ENCODE measurements around the gene ARL15.
"Not testable (repeated sequence)": the region's sequence is repeated elsewhere in the genome, so short reads cannot be mapped to it uniquely, and the experiment has no call there.

Gene ARL15

DNA sequence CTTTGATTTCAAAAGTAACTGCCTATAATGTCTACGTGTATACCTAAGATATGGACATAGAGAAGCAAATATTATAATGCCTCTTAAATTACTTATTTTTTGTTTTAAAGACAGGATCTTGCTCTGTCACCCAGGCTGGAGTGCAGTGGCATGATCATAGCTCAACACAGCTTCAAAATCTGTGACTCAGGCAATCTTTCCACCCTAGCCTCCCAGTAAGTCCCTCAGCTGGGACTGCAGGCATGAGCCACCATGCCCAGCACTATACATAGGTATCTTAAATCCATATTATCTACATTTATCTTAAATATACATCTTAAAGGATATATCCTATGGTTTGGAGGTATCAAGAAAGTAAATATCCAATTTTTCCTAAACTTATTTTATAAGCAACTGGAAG is 261.2 kb downstream of the ARL15 start:
- H3K36me3 ChIP-seq (ENCODE audit: control insufficient read depth in 1 of 2, insufficient read depth in 2 of 2, low read length in 2 of 2), result no peaks in the 10 kb centered on the region
- H3K9me3 ChIP-seq (ENCODE audit: control insufficient read depth in 1 of 2, low read length in 2 of 2), result no peaks in the 10 kb centered on the region
- H3K27me3 ChIP-seq (ENCODE audit: low read depth, low read length), result no peaks in the 10 kb centered on the region
- no peak overlapping the region for H3K4me3 ChIP-seq (ENCODE audit: low read depth in 1 of 2, low read length in 2 of 2)
- no peaks in the 10 kb centered on the region for H3K4me1 ChIP-seq (ENCODE audit: control insufficient read depth in 1 of 2, insufficient read depth in 2 of 2, low read length in 2 of 2)
- H3K27ac ChIP-seq (ENCODE audit: low read length), result no peak overlapping the region

DNA sequence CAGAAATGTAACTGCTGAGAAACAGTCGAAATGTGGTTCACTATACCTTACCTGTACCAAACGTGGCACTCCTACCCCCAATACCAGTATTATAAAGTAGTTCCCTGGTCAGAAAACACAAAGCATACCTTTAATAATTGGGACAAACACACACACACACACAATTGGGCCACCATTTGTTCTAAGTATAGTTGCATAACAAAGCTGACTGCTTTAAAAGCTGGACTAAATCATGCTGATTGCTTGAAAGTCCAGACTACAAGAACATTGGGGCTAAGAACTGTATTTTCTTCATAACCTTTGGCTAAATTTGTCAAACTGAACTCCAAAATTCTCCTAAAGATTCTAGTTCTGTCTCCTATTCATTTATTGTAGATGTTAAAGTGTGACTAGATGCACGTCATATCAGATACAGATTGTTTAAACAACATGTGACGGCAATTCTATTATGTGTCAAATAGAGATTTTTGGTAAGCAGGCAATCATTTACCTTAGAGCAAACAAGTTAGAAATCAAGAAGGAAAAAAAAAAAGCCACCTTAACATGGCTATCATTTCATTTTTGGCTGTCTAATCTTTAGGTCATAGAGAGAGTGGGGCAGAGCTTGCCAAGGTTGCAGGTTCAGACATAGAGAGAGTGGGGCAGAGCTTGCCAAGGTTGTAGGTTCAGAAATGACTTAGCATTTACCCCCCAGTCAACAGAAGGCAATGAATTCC is 265.1 kb downstream of the ARL15 start:
- Histone ChIP-seq H3K9me3 (ENCODE audit: control insufficient read depth in 1 of 2, low read length in 2 of 2) (no peaks in the 10 kb centered on the region), H3K36me3 (ENCODE audit: control insufficient read depth in 1 of 2, insufficient read depth in 2 of 2, low read length in 2 of 2) (no peaks in the 10 kb centered on the region), H3K4me3 (ENCODE audit: low read depth in 1 of 2, low read length in 2 of 2) (no peak overlapping the region), H3K4me1 (ENCODE audit: control insufficient read depth in 1 of 2, insufficient read depth in 2 of 2, low read length in 2 of 2) (no peaks in the 10 kb centered on the region), H3K27ac (ENCODE audit: low read length) (no peak overlapping the region), H3K27me3 (ENCODE audit: low read depth, low read length) (no peaks in the 10 kb centered on the region)

DNA sequence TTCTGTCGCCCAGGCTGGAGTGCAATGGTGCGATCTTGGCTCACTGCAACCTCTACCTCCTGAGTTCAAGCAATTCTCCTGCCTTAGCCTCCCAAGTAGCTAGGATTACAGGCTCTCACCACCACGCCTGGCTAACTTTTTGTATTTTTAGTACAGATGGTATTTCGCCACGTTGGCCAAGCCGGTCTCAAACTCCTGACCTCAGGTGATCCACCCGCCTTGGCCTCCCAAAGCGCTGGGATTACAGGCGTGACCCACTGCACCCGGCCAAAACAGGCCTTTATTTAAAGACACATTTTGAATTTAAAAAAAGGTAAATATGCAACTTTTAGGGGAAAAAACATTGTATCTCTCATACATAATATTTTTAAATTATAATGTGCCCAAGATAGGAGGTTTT is 266.1 kb downstream of the ARL15 start:
- not testable (repeated sequence) for H3K27ac ChIP-seq (ENCODE audit: low read length); H3K9me3 ChIP-seq (ENCODE audit: control insufficient read depth in 1 of 2, low read length in 2 of 2); H3K36me3 ChIP-seq (ENCODE audit: control insufficient read depth in 1 of 2, insufficient read depth in 2 of 2, low read length in 2 of 2); H3K4me3 ChIP-seq (ENCODE audit: low read depth in 1 of 2, low read length in 2 of 2); H3K4me1 ChIP-seq (ENCODE audit: control insufficient read depth in 1 of 2, insufficient read depth in 2 of 2, low read length in 2 of 2); H3K27me3 ChIP-seq (ENCODE audit: low read depth, low read length)

DNA sequence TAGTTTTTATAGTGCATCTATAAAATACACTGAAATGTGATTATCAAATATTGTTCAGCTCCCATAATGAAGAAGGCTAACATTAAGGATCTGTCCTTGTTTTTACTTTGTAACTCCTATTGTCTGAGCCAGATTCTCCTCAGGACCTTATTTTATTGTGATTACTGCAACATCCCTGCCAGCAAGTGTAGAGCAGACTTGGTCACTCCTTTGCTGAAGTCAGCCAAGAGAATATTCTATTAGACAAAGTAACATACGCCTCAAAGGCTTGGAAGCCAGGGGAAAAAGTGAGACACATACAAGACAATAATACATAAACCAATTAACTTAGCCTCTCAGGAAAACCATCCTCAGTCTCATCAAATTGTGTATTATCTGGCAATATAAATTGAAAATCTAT is 269.6 kb downstream of the ARL15 start:
- no peak overlapping the region for H3K27ac ChIP-seq (ENCODE audit: low read length)
- no peak overlapping the region for H3K4me3 ChIP-seq (ENCODE audit: low read depth in 1 of 2, low read length in 2 of 2)
- no peaks in the 10 kb centered on the region for H3K36me3 ChIP-seq (ENCODE audit: control insufficient read depth in 1 of 2, insufficient read depth in 2 of 2, low read length in 2 of 2)
- H3K9me3 ChIP-seq (ENCODE audit: control insufficient read depth in 1 of 2, low read length in 2 of 2), result no peaks in the 10 kb centered on the region
- H3K27me3 ChIP-seq (ENCODE audit: low read depth, low read length), result no peaks in the 10 kb centered on the region
- H3K4me1 ChIP-seq (ENCODE audit: control insufficient read depth in 1 of 2, insufficient read depth in 2 of 2, low read length in 2 of 2), result no peaks in the 10 kb centered on the region

DNA sequence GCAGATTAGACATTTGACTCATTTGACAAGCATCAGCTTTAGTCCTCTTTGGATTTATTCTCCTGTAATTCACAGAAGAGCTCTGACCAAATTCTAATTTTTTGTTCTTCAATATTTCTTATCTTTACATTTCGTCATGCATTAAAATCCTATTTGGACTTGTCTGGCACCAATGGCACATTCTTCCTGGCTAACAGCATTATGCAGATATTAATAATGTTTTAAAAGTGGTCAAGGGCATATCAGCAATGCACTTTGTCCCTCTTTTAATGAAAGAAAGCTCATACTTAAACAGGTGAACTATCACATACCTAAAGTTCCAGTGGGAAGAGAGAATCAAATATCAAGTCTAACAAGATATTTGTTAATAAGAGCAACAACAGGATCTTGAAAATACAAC is 270.4 kb downstream of the ARL15 start:
- Histone ChIP-seq H3K36me3 (ENCODE audit: control insufficient read depth in 1 of 2, insufficient read depth in 2 of 2, low read length in 2 of 2) (no peaks in the 10 kb centered on the region), H3K9me3 (ENCODE audit: control insufficient read depth in 1 of 2, low read length in 2 of 2) (no peaks in the 10 kb centered on the region), H3K27ac (ENCODE audit: low read length) (no peak overlapping the region), H3K27me3 (ENCODE audit: low read depth, low read length) (no peaks in the 10 kb centered on the region), H3K4me1 (ENCODE audit: control insufficient read depth in 1 of 2, insufficient read depth in 2 of 2, low read length in 2 of 2) (no peaks in the 10 kb centered on the region), H3K4me3 (ENCODE audit: low read depth in 1 of 2, low read length in 2 of 2) (no peak overlapping the region)

DNA sequence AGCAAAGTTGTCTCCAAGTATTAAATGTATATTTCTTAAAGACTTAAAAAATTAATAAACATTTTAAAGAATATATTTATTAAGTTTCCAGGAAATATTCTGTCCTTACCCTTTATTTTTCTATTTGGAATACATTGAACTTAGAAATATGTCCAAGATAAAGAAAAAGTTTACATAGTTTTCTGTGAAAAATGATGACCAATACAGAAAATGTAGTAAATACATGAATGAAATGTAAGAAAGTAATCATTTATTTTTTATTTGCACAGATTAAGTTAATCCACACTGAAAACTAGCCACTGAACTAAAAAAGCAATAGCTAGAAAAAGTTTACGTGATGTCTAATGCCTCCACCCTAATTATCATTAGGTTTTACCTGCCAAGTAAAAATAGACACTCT is 273.2 kb downstream of the ARL15 start:
- Histone ChIP-seq H3K27ac (ENCODE audit: low read length) (no peak overlapping the region), H3K4me3 (ENCODE audit: low read depth in 1 of 2, low read length in 2 of 2) (no peak overlapping the region), H3K27me3 (ENCODE audit: low read depth, low read length) (no peaks in the 10 kb centered on the region), H3K36me3 (ENCODE audit: control insufficient read depth in 1 of 2, insufficient read depth in 2 of 2, low read length in 2 of 2) (no peaks in the 10 kb centered on the region), H3K4me1 (ENCODE audit: control insufficient read depth in 1 of 2, insufficient read depth in 2 of 2, low read length in 2 of 2) (no peaks in the 10 kb centered on the region), H3K9me3 (ENCODE audit: control insufficient read depth in 1 of 2, low read length in 2 of 2) (no peaks in the 10 kb centered on the region)

DNA sequence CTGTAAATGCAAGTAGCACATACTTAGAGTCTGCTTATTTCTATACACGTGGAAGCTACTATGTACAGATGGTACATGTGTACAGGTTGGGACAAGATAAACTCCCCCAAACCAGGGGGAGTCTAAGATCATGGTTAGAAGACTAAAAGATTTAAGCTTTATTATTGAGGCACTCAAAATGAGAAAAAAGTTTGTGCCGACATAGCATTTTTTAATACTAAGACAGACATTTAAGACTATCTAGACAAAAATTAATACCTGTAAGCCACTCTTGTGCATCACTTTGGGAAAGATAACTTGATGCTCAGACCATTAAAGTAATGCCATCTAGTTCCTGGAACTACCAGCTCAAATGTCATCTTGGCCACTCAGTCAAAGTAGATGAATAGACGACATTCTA is 279.4 kb downstream of the ARL15 start:
- H3K27me3 ChIP-seq (ENCODE audit: low read depth, low read length), result no peaks in the 10 kb centered on the region
- no peaks in the 10 kb centered on the region for H3K9me3 ChIP-seq (ENCODE audit: control insufficient read depth in 1 of 2, low read length in 2 of 2)
- H3K4me3 ChIP-seq (ENCODE audit: low read depth in 1 of 2, low read length in 2 of 2), result no peak overlapping the region
- no peaks in the 10 kb centered on the region for H3K4me1 ChIP-seq (ENCODE audit: control insufficient read depth in 1 of 2, insufficient read depth in 2 of 2, low read length in 2 of 2)
- H3K36me3 ChIP-seq (ENCODE audit: control insufficient read depth in 1 of 2, insufficient read depth in 2 of 2, low read length in 2 of 2), result no peaks in the 10 kb centered on the region
- H3K27ac ChIP-seq (ENCODE audit: low read length), result no peak overlapping the region

DNA sequence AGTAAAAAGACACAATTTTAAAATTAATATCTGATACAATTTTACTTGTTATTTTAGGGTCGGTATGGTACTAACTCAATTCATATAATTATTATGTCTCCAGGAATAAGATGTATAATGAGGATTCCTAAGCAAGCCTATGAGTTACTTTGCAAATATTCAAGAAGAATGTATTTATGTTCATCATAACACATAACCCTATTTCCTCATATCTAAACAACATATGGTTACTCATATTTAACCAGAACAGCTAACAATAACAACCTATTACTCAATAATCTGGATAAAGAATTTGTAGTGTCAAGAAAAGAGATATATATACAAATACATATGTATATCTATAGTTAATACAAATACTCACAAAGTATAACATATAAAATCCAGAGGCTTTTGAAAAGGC is 285.9 kb downstream of the ARL15 start:
- Histone ChIP-seq H3K27ac (ENCODE audit: low read length) (no peak overlapping the region), H3K36me3 (ENCODE audit: control insufficient read depth in 1 of 2, insufficient read depth in 2 of 2, low read length in 2 of 2) (no peaks in the 10 kb centered on the region), H3K9me3 (ENCODE audit: control insufficient read depth in 1 of 2, low read length in 2 of 2) (no peaks in the 10 kb centered on the region), H3K4me1 (ENCODE audit: control insufficient read depth in 1 of 2, insufficient read depth in 2 of 2, low read length in 2 of 2) (no peaks in the 10 kb centered on the region), H3K4me3 (ENCODE audit: low read depth in 1 of 2, low read length in 2 of 2) (no peak overlapping the region), H3K27me3 (ENCODE audit: low read depth, low read length) (no peaks in the 10 kb centered on the region)

DNA sequence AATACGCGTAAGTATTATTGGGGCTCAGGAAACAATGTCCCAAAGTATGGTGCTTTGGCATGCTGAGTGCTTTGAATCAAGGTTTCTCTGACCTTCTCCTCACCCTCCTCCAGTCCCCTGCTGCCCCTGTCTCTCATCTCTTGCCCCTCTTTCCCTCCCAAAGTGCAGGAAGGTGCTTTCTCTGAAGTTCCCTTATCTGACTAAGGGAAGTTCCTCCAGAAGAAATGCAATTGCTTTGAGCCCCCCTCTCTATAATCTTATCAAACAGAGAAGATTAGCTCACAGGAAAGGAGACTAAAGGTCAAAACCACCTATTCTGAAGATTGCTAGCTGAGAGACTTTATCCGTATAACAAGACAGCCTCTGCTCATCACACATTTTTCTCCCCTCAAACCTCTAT is 288.1 kb downstream of the ARL15 start:
- Histone ChIP-seq H3K9me3 (ENCODE audit: control insufficient read depth in 1 of 2, low read length in 2 of 2) (no peaks in the 10 kb centered on the region), H3K4me3 (ENCODE audit: low read depth in 1 of 2, low read length in 2 of 2) (no peak overlapping the region), H3K27ac (ENCODE audit: low read length) (no peak overlapping the region), H3K27me3 (ENCODE audit: low read depth, low read length) (no peaks in the 10 kb centered on the region), H3K4me1 (ENCODE audit: control insufficient read depth in 1 of 2, insufficient read depth in 2 of 2, low read length in 2 of 2) (no peaks in the 10 kb centered on the region), H3K36me3 (ENCODE audit: control insufficient read depth in 1 of 2, insufficient read depth in 2 of 2, low read length in 2 of 2) (no peaks in the 10 kb centered on the region)

DNA sequence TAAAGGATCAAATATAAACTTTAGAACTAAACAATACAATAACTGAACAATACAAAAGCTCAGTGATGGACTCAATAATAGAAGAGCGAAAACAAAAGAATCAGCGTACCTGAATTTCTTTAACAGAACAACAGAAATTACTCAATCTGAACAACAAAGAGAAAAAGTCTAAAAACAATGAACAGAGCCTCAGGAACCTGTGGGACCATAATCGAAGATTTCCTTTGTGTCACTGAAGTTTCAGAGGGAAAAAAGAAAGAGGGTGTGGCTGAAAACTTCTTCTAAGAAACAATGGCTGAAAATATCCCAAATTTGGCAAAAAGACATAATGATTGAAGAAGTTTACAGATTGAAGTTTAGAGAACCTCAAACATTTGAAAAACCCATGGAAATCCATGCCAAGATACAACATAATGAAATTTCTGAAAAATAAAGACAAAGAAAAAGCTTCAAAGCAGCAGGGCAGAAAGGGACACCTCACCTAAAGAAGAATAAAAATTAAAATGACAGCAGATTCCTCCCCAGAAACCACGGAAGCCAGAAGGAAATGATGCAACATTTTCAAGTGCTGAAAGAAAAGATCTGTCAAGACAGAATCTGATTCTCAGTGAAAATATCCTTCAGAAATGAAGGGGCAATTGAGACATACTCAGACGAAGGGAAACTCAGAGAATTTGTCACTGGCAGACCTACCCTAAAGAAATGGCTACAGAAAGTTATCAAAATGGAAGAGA is 288.8 kb downstream of the ARL15 start:
- Histone ChIP-seq H3K36me3 (ENCODE audit: control insufficient read depth in 1 of 2, insufficient read depth in 2 of 2, low read length in 2 of 2) (no peaks in the 10 kb centered on the region), H3K27ac (ENCODE audit: low read length) (no peak overlapping the region), H3K4me3 (ENCODE audit: low read depth in 1 of 2, low read length in 2 of 2) (no peak overlapping the region), H3K27me3 (ENCODE audit: low read depth, low read length) (no peaks in the 10 kb centered on the region), H3K9me3 (ENCODE audit: control insufficient read depth in 1 of 2, low read length in 2 of 2) (no peaks in the 10 kb centered on the region), H3K4me1 (ENCODE audit: control insufficient read depth in 1 of 2, insufficient read depth in 2 of 2, low read length in 2 of 2) (no peaks in the 10 kb centered on the region)

DNA sequence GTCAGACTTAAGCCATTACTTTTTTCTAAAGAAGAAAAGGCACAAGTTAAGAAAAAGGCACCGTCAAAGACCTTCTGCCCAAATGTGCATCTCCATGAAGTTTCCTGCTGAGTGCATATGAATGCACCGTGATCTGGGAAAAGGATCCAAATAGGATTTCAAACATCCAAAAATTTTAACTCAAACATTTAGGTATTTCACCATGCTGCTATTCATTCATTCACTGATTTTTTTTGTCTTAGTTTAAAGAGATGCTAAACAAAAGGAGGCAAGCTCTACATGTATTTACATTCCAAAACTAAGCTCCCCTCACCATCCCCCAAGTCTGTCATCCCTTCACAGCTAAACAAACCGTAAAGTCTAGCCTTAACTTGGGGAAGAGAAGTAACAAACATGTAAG is 291.9 kb downstream of the ARL15 start:
- Histone ChIP-seq H3K4me1 (ENCODE audit: control insufficient read depth in 1 of 2, insufficient read depth in 2 of 2, low read length in 2 of 2) (no peaks in the 10 kb centered on the region), H3K9me3 (ENCODE audit: control insufficient read depth in 1 of 2, low read length in 2 of 2) (peaks cover 0 to 5% of the 10 kb centered on the region in 2 donors), H3K27ac (ENCODE audit: low read length) (no peak overlapping the region), H3K4me3 (ENCODE audit: low read depth in 1 of 2, low read length in 2 of 2) (no peak overlapping the region), H3K36me3 (ENCODE audit: control insufficient read depth in 1 of 2, insufficient read depth in 2 of 2, low read length in 2 of 2) (no peaks in the 10 kb centered on the region), H3K27me3 (ENCODE audit: low read depth, low read length) (no peaks in the 10 kb centered on the region)

DNA sequence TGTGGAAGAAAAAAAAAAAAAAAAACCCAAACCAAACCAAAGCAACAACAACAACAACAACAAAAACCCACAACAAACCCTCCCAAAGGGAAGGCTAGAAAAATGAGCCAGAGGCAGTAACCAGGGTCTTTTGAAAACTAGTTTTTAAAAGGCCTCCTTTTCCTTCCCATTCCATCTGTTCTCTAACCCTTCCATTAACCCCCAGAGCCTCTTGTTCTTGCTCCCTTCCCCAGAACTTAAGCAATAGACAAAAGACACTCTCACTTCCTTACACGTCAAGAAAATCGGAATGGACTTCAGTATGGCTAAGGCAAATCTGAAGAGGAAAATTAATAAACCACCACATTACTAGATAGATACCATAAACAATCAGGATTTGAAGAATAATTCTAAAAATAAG is 292.8 kb downstream of the ARL15 start:
- H3K36me3 ChIP-seq (ENCODE audit: control insufficient read depth in 1 of 2, insufficient read depth in 2 of 2, low read length in 2 of 2), result no peaks in the 10 kb centered on the region
- H3K27me3 ChIP-seq (ENCODE audit: low read depth, low read length), result no peaks in the 10 kb centered on the region
- H3K9me3 ChIP-seq (ENCODE audit: control insufficient read depth in 1 of 2, low read length in 2 of 2), result peaks cover 0 to 5% of the 10 kb centered on the region in 2 donors
- H3K4me3 ChIP-seq (ENCODE audit: low read depth in 1 of 2, low read length in 2 of 2), result no peak overlapping the region
- no peak overlapping the region for H3K27ac ChIP-seq (ENCODE audit: low read length)
- H3K4me1 ChIP-seq (ENCODE audit: control insufficient read depth in 1 of 2, insufficient read depth in 2 of 2, low read length in 2 of 2), result no peaks in the 10 kb centered on the region

Data from muscle layer of duodenum (tissue), 2 donors.